GM12864 (cell line): ENCODE measurements around the gene HIRIP3.

Experiments used
- DNase-seq: peaks from one replicate; pipeline ENCODE4 v3.0.0-alpha.2; 2011; ENCODE audit warnings: low read depth
- H3K4me3 ChIP-seq: 2 replicates; pipeline ENCODE4 v1.5.1; 2011; ENCODE audit warnings: mild to moderate bottlenecking, low read depth, low read length, control low read depth
- TF ChIP-seq, protein P1 (sequence below): IDR thresholded peaks from 2 replicates; pipeline ENCODE4 v1.5.1; 2011; ENCODE audit warnings: low read depth, mild to moderate bottlenecking, moderate library complexity, low read length, control low read depth, inconsistent platforms; ENCODE audit errors: missing control alignments

HIRIP3 gene

GRCh38 chr16:29950806-29951461, 44.5 kb downstream of the HIRIP3 start:
- H3K4me3 ChIP-seq, result no peak overlapping the region
- DNase-seq, result no peak
- TF ChIP-seq, protein P1, sequence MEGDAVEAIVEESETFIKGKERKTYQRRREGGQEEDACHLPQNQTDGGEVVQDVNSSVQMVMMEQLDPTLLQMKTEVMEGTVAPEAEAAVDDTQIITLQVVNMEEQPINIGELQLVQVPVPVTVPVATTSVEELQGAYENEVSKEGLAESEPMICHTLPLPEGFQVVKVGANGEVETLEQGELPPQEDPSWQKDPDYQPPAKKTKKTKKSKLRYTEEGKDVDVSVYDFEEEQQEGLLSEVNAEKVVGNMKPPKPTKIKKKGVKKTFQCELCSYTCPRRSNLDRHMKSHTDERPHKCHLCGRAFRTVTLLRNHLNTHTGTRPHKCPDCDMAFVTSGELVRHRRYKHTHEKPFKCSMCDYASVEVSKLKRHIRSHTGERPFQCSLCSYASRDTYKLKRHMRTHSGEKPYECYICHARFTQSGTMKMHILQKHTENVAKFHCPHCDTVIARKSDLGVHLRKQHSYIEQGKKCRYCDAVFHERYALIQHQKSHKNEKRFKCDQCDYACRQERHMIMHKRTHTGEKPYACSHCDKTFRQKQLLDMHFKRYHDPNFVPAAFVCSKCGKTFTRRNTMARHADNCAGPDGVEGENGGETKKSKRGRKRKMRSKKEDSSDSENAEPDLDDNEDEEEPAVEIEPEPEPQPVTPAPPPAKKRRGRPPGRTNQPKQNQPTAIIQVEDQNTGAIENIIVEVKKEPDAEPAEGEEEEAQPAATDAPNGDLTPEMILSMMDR, result no peak

DNA sequence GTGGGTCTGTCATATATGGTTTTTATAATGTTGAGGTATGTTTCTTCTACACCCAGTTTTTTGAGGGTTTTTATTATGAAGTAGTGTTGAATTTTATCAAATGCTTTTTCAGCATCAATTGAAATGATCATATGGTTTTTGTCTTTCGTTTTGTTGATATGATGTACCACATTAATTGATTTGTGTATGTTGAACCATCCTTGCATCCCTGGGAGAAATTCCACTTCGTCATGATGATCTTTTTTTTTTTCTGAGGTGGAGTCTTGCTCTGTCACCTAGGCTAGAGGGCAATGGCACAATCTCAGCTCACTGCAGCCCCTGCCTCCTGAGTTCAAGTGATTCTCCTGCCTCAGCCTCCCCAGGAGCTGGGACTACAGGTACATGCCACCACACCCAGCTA, 47.5 kb downstream of the HIRIP3 start:
- TF ChIP-seq, protein P1, result no peak
- H3K4me3 ChIP-seq, result no peak overlapping the region
- DNase-seq, result no peak

DNA sequence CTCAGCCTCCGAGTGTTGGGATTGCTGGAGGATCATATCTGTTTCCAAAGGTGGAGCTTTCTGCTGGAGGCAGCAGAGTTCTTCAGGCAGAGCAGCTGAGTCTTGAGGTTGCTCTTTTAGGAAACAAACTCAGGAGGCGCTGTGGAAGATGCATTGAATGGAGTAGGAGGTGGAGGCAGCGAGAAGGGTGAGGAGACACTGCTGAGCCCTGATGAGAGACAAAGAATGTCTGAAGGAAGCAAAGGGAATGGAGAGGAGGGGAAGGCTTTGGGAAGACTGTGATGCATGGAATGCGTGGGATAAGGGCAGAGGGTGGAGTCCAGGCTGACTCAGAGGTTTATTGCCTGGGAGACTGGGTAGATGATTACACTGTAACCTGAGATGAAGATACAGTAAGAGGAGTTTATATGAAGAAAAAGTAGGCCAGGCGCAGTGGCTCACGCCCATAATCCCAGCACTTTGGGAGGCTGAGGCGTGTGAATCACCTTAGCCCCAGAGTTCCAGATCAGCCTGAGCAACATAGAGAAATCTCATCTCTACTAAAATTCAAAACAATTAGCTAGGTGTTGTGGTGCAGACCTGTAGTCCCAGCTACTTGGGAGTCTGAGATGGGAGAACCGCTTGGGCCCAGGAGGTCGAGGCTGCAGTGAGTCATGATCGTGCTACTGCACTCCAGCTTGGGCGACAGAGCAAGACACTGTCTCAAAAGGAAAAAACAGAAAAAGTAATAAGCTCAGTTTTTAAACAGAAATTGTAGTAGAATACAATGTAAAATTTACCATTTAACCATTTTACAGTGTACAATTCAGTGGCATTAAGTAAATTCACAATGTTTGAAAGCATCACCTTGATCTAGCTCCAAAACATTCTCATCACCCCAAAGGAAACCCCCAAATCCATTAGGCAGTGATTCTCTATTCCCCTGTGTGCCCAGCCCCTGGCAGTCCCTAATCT, 51.3 kb downstream of the HIRIP3 start:
- TF ChIP-seq, protein P1, result peak; percentile 11
- H3K4me3 ChIP-seq, result no peak overlapping the region
- DNase-seq, result no peak
